GM12873 (cell line): ENCODE measurements around the gene CFAP43.

Experiments used
- CTCF ChIP-seq: IDR thresholded peaks from 2 replicates; pipeline ENCODE4 v1.5.1; 2012; ENCODE audit warnings: low read depth, mild to moderate bottlenecking, moderate library complexity, low read length, control low read depth; ENCODE audit not compliant: insufficient read depth; ENCODE audit errors: missing control alignments

The CFAP43 gene

GRCh38 chr10:104246976-104247375 lies 14.8 kb upstream of the CFAP43 start:
- no peak for TF ChIP-seq CTCF

- no peak for TF ChIP-seq CTCF
Observed at GRCh38 chr10:104245066-104245632, 13.0 kb upstream of the CFAP43 start.

- TF ChIP-seq CTCF: no peak
Observed at GRCh38 chr10:104243512-104243911, 11.3 kb upstream of the CFAP43 start.

- TF ChIP-seq CTCF: no peak
Observed at GRCh38 chr10:104242545-104242944, 10.4 kb upstream of the CFAP43 start.

GRCh38 chr10:104240078-104240477 lies 7.9 kb upstream of the CFAP43 start:
- no peak for TF ChIP-seq CTCF

- no peak for TF ChIP-seq CTCF
Observed at GRCh38 chr10:104235801-104236200, 3.6 kb upstream of the CFAP43 start.

- no peak for TF ChIP-seq CTCF
Observed at GRCh38 chr10:104234934-104235333, 2.8 kb upstream of the CFAP43 start.

GRCh38 chr10:104233817-104234216 lies 1.7 kb upstream of the CFAP43 start:
- TF ChIP-seq CTCF: no peak
